Thymus (tissue), 11 donors: ENCODE data around the gene NGEF. TPM values are rescaled to one million over a fixed set of nuclear protein-coding genes. Genes with fewer than 3 reads are reported as not detected.
"Not testable (repeated sequence)": the region's sequence is repeated elsewhere in the genome, so short reads cannot be mapped to it uniquely, and the experiment has no call there.

Experiments used
- DNase-seq, 9 donors: peaks; one replicate each; pipeline ENCODE4 v3.0.0-alpha.2; 2013; ENCODE audit warnings: low spot score in 9 of 9, low read depth in 6 of 9, missing footprints in 1 of 9
- H3K27ac ChIP-seq, 2 donors: one replicate each; pipeline ENCODE4 v1.5.1; 2013; ENCODE audit warnings: control low read depth in 1 of 2, low read depth in 1 of 2, low read length in 1 of 2, mild to moderate bottlenecking in 1 of 2, moderate library complexity in 1 of 2
- H3K27me3 ChIP-seq, 2 donors: one replicate each; pipeline ENCODE4 v1.5.1; 2013; ENCODE audit warnings: low read length in 1 of 2; ENCODE audit not compliant: control insufficient read depth in 2 of 2, insufficient read depth in 1 of 2
- H3K36me3 ChIP-seq, 2 donors: one replicate each; pipeline ENCODE4 v1.5.1; 2013; ENCODE audit warnings: low read length in 1 of 2, mild to moderate bottlenecking in 1 of 2, moderate library complexity in 1 of 2; ENCODE audit not compliant: control insufficient read depth in 2 of 2, insufficient read depth in 2 of 2
- H3K4me1 ChIP-seq, 2 donors: one replicate each; pipeline ENCODE4 v1.5.1; 2013; ENCODE audit warnings: low read length in 2 of 2; ENCODE audit not compliant: control insufficient read depth in 2 of 2, insufficient read depth in 2 of 2
- H3K4me3 ChIP-seq, 2 donors: one replicate each; pipeline ENCODE4 v1.5.1; 2013; ENCODE audit warnings: low read length in 2 of 2, control low read depth in 1 of 2, mild to moderate bottlenecking in 1 of 2
- H3K9me3 ChIP-seq, 2 donors: one replicate each; pipeline ENCODE4 v1.5.1; 2013; ENCODE audit warnings: low read length in 1 of 2, mild to moderate bottlenecking in 1 of 2; ENCODE audit not compliant: control insufficient read depth in 2 of 2, insufficient read depth in 1 of 2
- WGBS: extraction: QIAGEN DNeasy Blood & Tissue Kit; methylation state at CpG from one replicate; pipeline ENCODE4 v1.1.7; 2013; 5-methylcytosine and 5-hydroxymethylcytosine counted together
- polyA plus RNA-seq: library from polyadenylated mRNA; stranded (reverse); fragments of 200-250 nt; gene quantifications from one replicate; pipeline ENCODE4 v1.2.3, GENCODE V29; 2013
- total RNA-seq: library from RNA; stranded (reverse); fragments of 120-200 nt; gene quantifications from one replicate; pipeline ENCODE4 v1.2.4, GENCODE V29; 2013
- donor health status: healthy.

NGEF gene
- total and polyA plus RNA-seq, 2 donors, result 0.14 to 0.18 TPM

DNA sequence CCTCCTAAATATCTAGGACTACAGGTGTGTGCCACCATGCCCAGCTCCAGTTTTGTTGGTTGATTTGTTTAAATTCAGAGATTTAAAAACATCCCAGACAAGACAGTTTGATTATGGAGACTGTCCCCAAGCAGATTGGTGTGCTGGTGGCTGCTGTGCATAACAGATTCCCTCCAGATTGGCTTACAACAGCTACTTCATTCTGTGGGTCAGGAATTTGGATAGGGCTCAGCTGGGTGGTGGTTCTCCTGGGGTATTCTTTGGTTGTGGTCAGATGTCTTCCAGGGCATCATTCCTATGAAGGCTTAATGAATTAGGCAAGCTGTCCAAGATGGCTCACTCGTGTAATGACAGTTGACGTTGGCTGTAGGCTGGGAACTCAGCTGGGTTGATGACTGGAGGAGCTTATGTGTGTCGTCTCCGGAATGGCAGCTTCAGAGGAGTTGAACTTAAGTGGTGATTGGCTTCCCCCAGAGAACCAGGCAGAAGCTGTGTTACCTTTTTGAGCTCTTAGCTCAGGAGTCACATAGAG lies 153.6 kb downstream of the NGEF start:
- Histone ChIP-seq H3K36me3 (peaks cover 33 to 45% of the 10 kb centered on the region in 2 donors), H3K4me1 (no peaks in the 10 kb centered on the region), H3K27ac (no peak overlapping the region), H3K27me3 (no peaks in the 10 kb centered on the region), H3K9me3 (no peaks in the 10 kb centered on the region), H3K4me3 (no peak overlapping the region)
- 99% methylated on average over 4 of the region's 4 CpGs for WGBS
- DNase-seq, result no peak

DNA sequence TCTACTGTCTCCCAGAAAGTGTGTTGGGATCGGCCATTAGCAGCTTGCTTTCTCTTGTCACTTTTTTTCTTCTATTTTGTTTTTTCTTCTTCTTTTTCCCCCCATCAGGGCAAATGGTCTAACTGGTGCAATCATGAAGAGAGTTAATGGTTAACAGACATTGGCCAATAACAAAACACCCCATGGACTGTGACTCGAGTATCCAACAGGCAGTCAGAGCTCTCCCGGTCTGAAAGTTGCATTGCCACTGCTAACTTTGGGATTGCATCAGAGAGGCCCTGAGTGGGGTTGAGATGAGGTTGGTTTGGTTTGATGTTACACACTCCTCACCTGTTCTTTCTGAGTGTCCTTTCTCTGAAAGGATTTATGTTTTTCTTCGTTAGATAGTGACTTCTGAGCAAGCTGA lies 155.9 kb downstream of the NGEF start:
- Histone ChIP-seq H3K27ac (no peak overlapping the region), H3K36me3 (peaks cover 39 to 57% of the 10 kb centered on the region in 2 donors)
- 97% methylated on average over 4 of the region's 4 CpGs for WGBS

DNA sequence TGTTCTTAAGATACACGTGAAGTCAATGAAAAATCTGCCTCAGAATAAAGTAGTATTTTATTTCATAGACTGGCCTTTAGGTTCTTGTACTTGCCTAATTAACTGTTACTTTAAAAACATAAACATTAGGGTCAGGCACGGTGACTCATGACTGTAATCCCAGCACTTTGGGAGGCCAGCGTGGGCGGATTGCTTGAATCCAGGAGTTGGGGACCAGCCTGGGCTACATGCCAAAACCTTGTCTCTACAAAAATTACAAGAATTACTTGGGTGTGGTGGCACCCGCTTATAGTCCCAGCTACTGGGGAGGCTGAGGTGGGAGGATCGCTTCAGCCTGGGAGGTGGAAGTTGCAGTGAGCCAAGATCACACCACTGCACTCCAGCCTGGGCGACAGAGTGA lies 159.0 kb downstream of the NGEF start:
- peaks cover 54 to 79% of the 10 kb centered on the region in 2 donors for H3K36me3 ChIP-seq
- WGBS, result 81% methylated on average over 7 of the region's 7 CpGs
- DNase-seq, result no peak

More for the DNA sequence above, 155.9 kb downstream of the NGEF start:
- no peak overlapping the region for H3K4me3 ChIP-seq
- no peaks in the 10 kb centered on the region for H3K27me3 ChIP-seq
- no peaks in the 10 kb centered on the region for H3K4me1 ChIP-seq
- H3K9me3 ChIP-seq, result no peaks in the 10 kb centered on the region
- no peak for DNase-seq

DNA sequence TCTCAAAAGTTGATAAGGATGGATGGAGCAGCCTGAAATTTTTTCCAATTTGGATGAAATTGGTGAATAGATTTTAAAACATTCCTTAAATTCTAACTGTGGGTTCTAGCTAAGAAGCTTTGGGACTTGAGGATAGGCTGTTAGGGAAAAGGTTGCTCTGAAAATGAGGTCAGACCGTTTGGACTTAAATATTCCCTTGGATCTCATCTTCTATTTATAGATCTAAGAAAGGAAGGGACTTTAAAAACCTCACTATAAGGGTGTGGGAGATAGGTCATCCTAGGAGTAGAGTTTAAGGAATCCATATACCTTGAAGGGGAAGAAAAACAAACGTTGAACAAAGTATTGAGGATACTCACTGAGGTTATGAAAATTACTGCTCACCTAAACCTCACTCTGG lies 160.4 kb downstream of the NGEF start:
- H3K4me3 ChIP-seq, result no peak overlapping the region
- H3K27me3 ChIP-seq, result no peaks in the 10 kb centered on the region
- 86% methylated on average over 2 of the region's 2 CpGs for WGBS
- H3K9me3 ChIP-seq, result no peaks in the 10 kb centered on the region
- no peak for DNase-seq
- peaks cover 51 to 79% of the 10 kb centered on the region in 2 donors for H3K36me3 ChIP-seq
- no peaks in the 10 kb centered on the region for H3K4me1 ChIP-seq
- no peak overlapping the region for H3K27ac ChIP-seq

More for the DNA sequence above, 159.0 kb downstream of the NGEF start:
- no peaks in the 10 kb centered on the region for H3K9me3 ChIP-seq
- no peak overlapping the region for H3K4me3 ChIP-seq
- H3K27ac ChIP-seq, result no peak overlapping the region
- no peaks in the 10 kb centered on the region for H3K27me3 ChIP-seq
- no peaks in the 10 kb centered on the region for H3K4me1 ChIP-seq

DNA sequence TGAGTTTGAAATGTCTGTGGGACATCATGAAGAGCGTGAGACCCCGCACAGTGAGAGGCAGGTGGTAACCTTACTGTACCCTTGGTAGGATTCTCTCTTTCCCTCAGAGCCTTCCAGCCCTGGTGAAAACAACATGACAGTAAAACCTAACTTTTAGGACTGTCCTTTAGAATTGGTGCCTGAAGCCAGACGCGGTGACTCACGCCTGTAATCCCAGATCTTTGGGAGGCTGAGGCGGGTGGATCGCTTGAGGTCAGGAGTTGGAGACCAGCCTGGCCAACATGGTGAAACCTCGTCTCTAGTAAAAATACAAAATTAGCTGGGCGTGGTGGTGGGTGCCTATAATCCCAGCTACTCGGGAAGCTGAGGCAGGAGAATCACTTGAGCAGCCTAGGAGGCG lies 161.0 kb downstream of the NGEF start:
- not testable (repeated sequence) for H3K9me3 ChIP-seq, DNase-seq, H3K27ac ChIP-seq, H3K4me1 ChIP-seq, H3K27me3 ChIP-seq, H3K4me3 ChIP-seq
- H3K36me3 ChIP-seq, result peaks cover 51 to 78% of the 10 kb centered on the region in 2 donors
- WGBS, result 98% methylated on average over 11 of the region's 11 CpGs

DNA sequence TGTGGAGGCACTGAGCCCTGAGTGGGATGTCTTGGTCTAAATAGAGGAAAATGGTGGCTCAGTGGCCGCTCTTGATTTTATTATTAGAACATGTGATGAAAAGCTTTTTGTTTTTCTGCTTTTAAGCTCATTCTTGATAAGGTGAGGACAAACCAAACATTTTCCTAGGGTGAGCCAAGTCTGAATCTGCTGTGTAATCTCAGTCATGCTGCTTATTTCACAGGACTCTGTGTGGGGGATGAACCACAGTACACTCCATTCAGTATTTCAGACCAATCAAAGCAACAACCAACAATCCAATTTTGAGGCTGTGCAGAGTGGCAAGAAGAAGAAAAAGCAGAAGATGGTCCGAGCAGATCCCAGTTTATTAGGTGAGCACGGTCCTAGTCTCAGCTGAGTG lies 163.0 kb downstream of the NGEF start:
- no peaks in the 10 kb centered on the region for H3K9me3 ChIP-seq
- 97% methylated on average over 3 of the region's 3 CpGs for WGBS
- H3K4me1 ChIP-seq, result no peaks in the 10 kb centered on the region
- peaks cover 50 to 76% of the 10 kb centered on the region in 2 donors for H3K36me3 ChIP-seq
- no peak for DNase-seq
- H3K4me3 ChIP-seq, result no peak overlapping the region
- H3K27me3 ChIP-seq, result no peaks in the 10 kb centered on the region
- H3K27ac ChIP-seq, result no peak overlapping the region

DNA sequence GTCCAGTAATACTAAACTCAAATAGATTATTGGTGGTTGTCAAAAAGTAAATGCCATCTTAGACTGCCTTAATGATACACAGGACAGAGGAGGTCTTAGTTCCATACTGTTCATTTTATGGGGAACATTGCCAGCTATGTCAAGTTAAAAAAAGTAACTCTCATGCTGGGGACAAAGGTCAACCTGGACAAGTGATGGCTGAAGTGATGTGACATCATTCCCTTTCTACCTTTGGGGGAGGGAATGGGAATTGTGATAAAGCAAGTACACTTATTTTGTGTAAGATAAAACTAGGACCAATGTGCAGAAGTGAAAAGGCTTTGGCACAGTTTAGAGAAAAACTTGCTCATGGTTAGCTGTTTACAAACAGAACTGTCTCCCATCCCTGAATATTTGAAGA lies 167.0 kb downstream of the NGEF start:
- peaks cover 50 to 80% of the 10 kb centered on the region in 2 donors for H3K36me3 ChIP-seq
- no peaks in the 10 kb centered on the region for H3K9me3 ChIP-seq
- H3K4me1 ChIP-seq, result no peaks in the 10 kb centered on the region
- DNase-seq, result no peak
- no peak overlapping the region for H3K27ac ChIP-seq
- no peaks in the 10 kb centered on the region for H3K27me3 ChIP-seq
- no peak overlapping the region for H3K4me3 ChIP-seq

DNA sequence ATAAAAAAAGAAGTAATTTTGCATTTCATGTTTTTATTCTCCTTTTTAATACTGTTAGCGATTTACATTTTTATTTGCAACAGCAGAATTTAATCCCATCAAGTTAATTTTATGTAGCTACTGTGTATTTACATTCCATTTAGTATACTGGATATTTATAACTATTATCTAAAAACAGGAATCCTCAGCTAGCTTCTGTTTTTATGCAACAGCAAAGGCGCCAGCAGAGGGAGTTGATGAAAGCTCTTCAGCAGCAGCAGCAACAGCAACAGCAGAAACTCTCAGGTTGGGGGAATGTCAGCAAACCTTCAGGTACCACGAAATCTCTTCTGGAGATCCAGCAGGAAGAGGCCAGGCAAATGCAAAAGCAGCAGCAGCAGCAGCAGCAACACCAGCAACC lies 169.2 kb downstream of the NGEF start:
- Histone ChIP-seq H3K4me1 (no peaks in the 10 kb centered on the region), H3K27me3 (no peaks in the 10 kb centered on the region), H3K9me3 (no peaks in the 10 kb centered on the region), H3K27ac (no peak overlapping the region), H3K4me3 (no peak overlapping the region), H3K36me3 (peaks cover 34 to 71% of the 10 kb centered on the region in 2 donors)
- 93% methylated on average over 3 of the region's 3 CpGs for WGBS
- no peak for DNase-seq

DNA sequence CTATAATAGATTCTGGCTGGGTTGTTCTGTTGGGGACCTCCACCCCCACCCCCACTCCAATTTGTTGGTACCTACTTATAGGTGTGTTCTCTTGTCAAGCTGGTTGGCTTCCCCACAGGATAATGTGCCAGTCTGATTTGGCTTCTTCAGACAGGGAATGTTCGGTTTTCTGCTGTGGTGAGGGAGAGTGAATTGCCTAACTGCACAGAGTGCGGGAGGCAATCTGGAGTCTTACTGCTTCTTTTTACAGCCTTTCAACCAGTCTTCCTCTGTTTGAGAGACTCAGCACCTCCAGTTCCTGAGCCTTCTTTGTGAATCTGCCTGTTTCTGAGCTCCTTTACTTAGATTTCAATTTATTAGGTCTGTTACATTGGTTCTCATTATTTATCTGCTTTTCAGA lies 170.4 kb downstream of the NGEF start:
- H3K27me3 ChIP-seq, result no peaks in the 10 kb centered on the region
- no peaks in the 10 kb centered on the region for H3K9me3 ChIP-seq
- no peak for DNase-seq
- H3K36me3 ChIP-seq, result peaks cover 28 to 60% of the 10 kb centered on the region in 2 donors
- 76% methylated on average over 2 of the region's 2 CpGs for WGBS
- peaks cover 6 to 7% of the 10 kb centered on the region in 2 donors for H3K4me1 ChIP-seq
- H3K27ac ChIP-seq, result no peak overlapping the region
- H3K4me3 ChIP-seq, result no peak overlapping the region
